AML-193 (cell line): ENCODE data around the gene SND1.
"Not testable (repeated sequence)": the region's sequence is repeated elsewhere in the genome, so short reads cannot be mapped to it uniquely, and the experiment has no call there.

Experiments
- DNase-seq, 2 experiments: peaks; one replicate each; lab custom pipeline; 2025; lab: John Stamatoyannopoulos, UW

SND1 gene

GRCh38 chr7:127961786-127962453 is 309.9 kb downstream of the SND1 start:
- DNase-seq = no peak

- DNase-seq = no peak
These were observed 310.8 kb downstream of the SND1 start for GRCh38 chr7:127962589-127963361.

- not testable (repeated sequence) for DNase-seq
These were observed 311.9 kb downstream of the SND1 start for GRCh38 chr7:127963850-127964249.

- no peak for DNase-seq
These were observed 315.3 kb downstream of the SND1 start for GRCh38 chr7:127967281-127967680.

GRCh38 chr7:127968547-127968946 is 316.6 kb downstream of the SND1 start:
- DNase-seq = no peak

- DNase-seq = no peak
These were observed 321.8 kb downstream of the SND1 start for GRCh38 chr7:127973832-127974231.

- DNase-seq = no peak
These were observed 322.5 kb downstream of the SND1 start for GRCh38 chr7:127974446-127975035.

- no peak for DNase-seq
These were observed 324.2 kb downstream of the SND1 start for GRCh38 chr7:127976056-127976737.

- no peak for DNase-seq
These were observed 324.7 kb downstream of the SND1 start for GRCh38 chr7:127976738-127977120.

- DNase-seq = no peak
These were observed 326.4 kb downstream of the SND1 start for GRCh38 chr7:127978421-127978820.

- DNase-seq = no peak
These were observed 327.2 kb downstream of the SND1 start for GRCh38 chr7:127979113-127979727.

GRCh38 chr7:127979728-127980126 is 327.7 kb downstream of the SND1 start:
- DNase-seq = no peak

- no peak for DNase-seq
These were observed 328.9 kb downstream of the SND1 start for GRCh38 chr7:127980901-127981300.

- no peak for DNase-seq
These were observed 330.0 kb downstream of the SND1 start for GRCh38 chr7:127981965-127982364.

GRCh38 chr7:127983804-127984332 is 331.9 kb downstream of the SND1 start:
- no peak for DNase-seq

GRCh38 chr7:127986581-127987521 is 334.9 kb downstream of the SND1 start:
- DNase-seq = no peak

GRCh38 chr7:127988751-127989150 is 336.8 kb downstream of the SND1 start:
- no peak for DNase-seq

GRCh38 chr7:127993317-127993716 is 341.3 kb downstream of the SND1 start:
- no peak for DNase-seq

- no peak for DNase-seq
These were observed 342.0 kb downstream of the SND1 start for GRCh38 chr7:127993987-127994386.

GRCh38 chr7:127995156-127995880 is 343.3 kb downstream of the SND1 start:
- DNase-seq = no peak
